BLaER1 treated with 17β-estradiol and CSF1 and Interleukin-3, amounts not matched to agents 10 nM and 100 nM (cell line): ENCODE measurements around the gene HOGA1.
"Not testable (repeated sequence)": the region's sequence is repeated elsewhere in the genome, so short reads cannot be mapped to it uniquely, and the experiment has no call there.

Experiments
- H3K27ac ChIP-seq, 11 experiments: shearing (Covaris generic); formaldehyde crosslinking; 2 replicates each; pipeline ENCODE4 v1.8.1; 2022
- H3K27me3 ChIP-seq, 11 experiments: shearing (Covaris generic); formaldehyde crosslinking; 2 replicates each; pipeline ENCODE4 v1.8.1; 2022
- H3K36me3 ChIP-seq, 11 experiments: shearing (Covaris generic); formaldehyde crosslinking; 2 replicates each; pipeline ENCODE4 v1.8.1; 2022
- H3K4me1 ChIP-seq, 10 experiments: shearing (Covaris generic); formaldehyde crosslinking; 2 replicates each; pipeline ENCODE4 v1.8.1; 2022
- H3K4me2 ChIP-seq, 11 experiments: shearing (Covaris generic); formaldehyde crosslinking; 2 replicates each; pipeline ENCODE4 v1.8.1; 2022
- H3K4me3 ChIP-seq, 10 experiments: shearing (Covaris generic); formaldehyde crosslinking; 2 replicates each; pipeline ENCODE4 v1.8.1; 2022
- H3K9ac ChIP-seq, 11 experiments: shearing (Covaris generic); formaldehyde crosslinking; 2 replicates each; pipeline ENCODE4 v1.8.1; 2022
- H3K9me3 ChIP-seq, 11 experiments: shearing (Covaris generic); formaldehyde crosslinking; replicated peaks in 1 of 11; 2 replicates each; pipeline ENCODE4 v1.8.1; 2022
- H4K20me1 ChIP-seq, 11 experiments: shearing (Covaris generic); formaldehyde crosslinking; 2 replicates each; pipeline ENCODE4 v1.8.1; 2022
- Cebpa-rat ChIP-seq, 11 experiments: shearing (Covaris generic); IDR thresholded peaks; 2 replicates each; pipeline ENCODE4 v1.8.1; 2022

HOGA1 gene

DNA sequence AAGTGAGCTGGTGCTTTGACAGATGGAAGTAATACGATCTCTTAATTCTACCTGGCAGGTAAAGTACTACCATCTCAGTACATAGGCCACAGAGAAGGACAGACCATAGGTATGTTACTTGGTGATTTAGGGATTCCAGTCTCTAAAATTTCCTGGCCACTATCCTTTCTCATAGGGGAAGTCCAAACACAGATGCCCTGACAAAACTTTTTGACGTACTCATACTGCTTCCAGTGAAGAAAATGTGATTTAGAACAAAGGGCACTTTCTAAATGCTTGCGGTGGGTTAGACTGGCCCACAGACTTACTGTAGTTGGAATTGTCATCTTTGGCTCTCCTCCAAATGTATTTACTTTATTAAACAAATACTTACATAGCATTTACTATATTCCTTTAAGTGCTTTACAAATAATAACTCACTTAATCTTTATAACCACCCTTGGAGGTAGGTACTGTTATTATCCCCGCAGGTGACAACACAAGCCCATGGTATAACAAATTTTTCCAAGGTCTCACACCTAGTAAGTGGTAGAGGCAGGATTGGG is 59.3 kb downstream of the HOGA1 start:
- Histone ChIP-seq H3K27me3 (no peaks in the 10 kb centered on the region), H3K4me2 (peak overlapping the region in 3 of 11 experiments; percentile 68 to 82 (median 74); a peak in 5 of 22 replicates), H3K4me1 (peaks cover 13 to 52% (median 17%) of the 10 kb centered on the region in 10 experiments; a peak in 19 of 20 replicates), H3K9ac (0 out of 22 replicates have a peak overlapping the region, but pooled peaks of 1 of the 11 experiments have one; percentile 25), H3K9me3 (peaks cover 0 to 11% (median 6%) of the 10 kb centered on the region in 11 experiments; a peak in 10 of 22 replicates), H4K20me1 (peaks cover 0 to 15% (median 6%) of the 10 kb centered on the region in 11 experiments; a peak in 7 of 22 replicates), H3K27ac (0 out of 22 replicates have a peak overlapping the region, but pooled peaks of 1 of the 11 experiments have one; percentile 3), H3K4me3 (peak overlapping the region in 1 of 10 experiments; percentile 80; a peak in 1 of 20 replicates), H3K36me3 (peaks cover 6 to 35% (median 12%) of the 10 kb centered on the region in 11 experiments; a peak in 14 of 22 replicates)
- no peak for TF ChIP-seq Cebpa-rat (IDR thresholded peaks at IDR 0.05)

DNA sequence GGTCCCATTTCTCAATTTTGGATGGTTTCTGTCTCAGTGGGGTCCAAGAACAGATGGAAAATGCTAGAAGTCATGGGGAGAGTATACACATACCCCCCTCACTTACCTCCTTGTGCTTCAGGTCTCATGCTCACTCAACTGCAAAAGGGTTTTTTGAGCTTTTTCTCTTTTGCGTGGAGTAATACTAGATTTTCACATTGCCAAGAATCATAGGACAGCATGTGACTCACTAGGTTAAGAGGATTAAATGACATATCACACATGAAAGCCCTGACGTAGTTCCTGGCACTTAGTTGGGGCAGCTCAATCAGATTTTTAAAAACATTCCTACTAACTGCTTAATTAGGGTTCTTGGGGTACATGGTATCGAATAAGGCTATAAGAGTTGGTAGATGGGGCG is 60.7 kb downstream of the HOGA1 start:
- no peak overlapping the region for H3K27ac ChIP-seq
- H3K27me3 ChIP-seq, result no peaks in the 10 kb centered on the region

DNA sequence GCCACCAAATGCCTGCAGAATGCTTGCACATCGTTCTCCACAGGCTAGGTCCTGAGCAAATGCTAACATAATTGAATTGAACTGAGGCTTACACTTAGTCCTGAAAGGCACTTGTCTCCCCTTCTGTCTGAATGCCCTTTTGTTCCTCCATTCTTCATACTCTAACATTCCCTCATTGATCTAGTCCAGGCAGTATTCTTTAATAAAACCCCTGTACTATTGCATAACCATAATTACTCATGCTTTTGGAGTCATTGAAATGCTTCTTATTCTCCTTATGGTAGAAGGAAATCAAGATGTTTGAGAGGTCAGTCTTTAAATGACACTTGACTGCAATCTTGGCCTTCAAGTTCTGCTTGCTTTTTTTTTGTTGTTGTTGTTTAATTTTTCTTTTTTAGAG is 63.4 kb downstream of the HOGA1 start:
- H3K4me2 ChIP-seq, result peak overlapping the region in 3 of 11 experiments; percentile 63 to 97 (median 95); a peak in 6 of 22 replicates
- H3K4me1 ChIP-seq, result peaks cover 1 to 84% (median 12%) of the 10 kb centered on the region in 10 experiments; a peak in 18 of 20 replicates

More for the DNA sequence above, 60.7 kb downstream of the HOGA1 start:
- Histone ChIP-seq H3K36me3 (peaks cover 6 to 35% (median 12%) of the 10 kb centered on the region in 11 experiments; a peak in 14 of 22 replicates), H3K9me3 (peaks cover 0 to 11% (median 6%) of the 10 kb centered on the region in 11 experiments; a peak in 10 of 22 replicates), H3K4me2 (0 out of 22 replicates have a peak overlapping the region, but pooled peaks of 1 of the 11 experiments have one; percentile 3), H3K4me3 (no peak overlapping the region), H4K20me1 (peaks cover 0 to 15% (median 6%) of the 10 kb centered on the region in 11 experiments; a peak in 7 of 22 replicates), H3K9ac (no peak overlapping the region), H3K4me1 (peaks cover 13 to 62% (median 23%) of the 10 kb centered on the region in 10 experiments; a peak in 19 of 20 replicates)
- TF ChIP-seq Cebpa-rat (IDR thresholded peaks at IDR 0.05), result no peak

DNA sequence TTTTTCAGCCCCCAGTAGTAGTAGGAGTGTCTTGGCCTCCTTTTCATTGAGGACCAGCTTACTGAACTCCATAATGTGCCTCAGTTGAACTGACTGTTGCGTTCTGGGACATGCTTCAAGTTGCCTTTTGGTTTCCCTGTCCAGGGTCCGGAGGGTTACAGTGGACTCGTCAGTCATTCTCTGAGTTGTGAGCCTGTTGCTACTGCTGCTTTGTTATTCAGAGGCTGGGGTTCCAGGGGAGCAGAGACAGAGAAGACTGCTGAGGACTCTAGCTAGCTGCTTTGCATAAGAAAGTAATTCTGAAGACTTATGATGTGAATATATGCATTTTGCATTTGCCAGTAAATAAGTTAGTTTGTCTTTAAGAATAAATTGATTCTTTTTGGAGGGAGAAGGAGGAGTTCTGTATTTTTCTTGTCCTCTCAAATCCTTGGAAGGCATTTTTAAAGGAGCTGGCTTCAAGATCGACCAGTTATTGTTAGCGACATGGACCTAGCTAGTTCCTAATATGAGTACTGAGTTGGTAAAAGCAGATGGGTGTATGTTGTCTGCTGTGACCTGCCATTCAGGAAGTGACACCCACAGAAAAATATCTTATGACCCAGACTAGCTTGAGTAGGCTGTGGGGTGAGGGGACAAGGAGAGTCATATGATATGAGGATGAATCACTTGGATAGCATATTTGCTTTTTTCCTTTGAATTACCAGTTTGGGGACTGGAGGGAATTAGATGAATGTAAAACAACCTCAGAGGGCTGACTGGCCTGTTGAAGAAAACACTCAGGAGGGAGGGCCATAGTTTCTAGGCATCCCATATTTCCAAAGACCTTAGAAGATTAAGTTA is 64.6 kb downstream of the HOGA1 start:
- peak overlapping the region in 6 of 11 experiments; percentile 2 to 97 (median 62); a peak in 11 of 22 replicates for H3K4me2 ChIP-seq
- H3K27me3 ChIP-seq, result no peaks in the 10 kb centered on the region
- H3K4me3 ChIP-seq, result peak overlapping the region in 1 of 10 experiments; percentile 28; a peak in 1 of 20 replicates
- peaks cover 0 to 9% (median 0%) of the 10 kb centered on the region in 11 experiments; a peak in 4 of 22 replicates for H3K9me3 ChIP-seq
- peaks cover 20 to 49% (median 40%) of the 10 kb centered on the region in 11 experiments; a peak in 21 of 22 replicates for H3K36me3 ChIP-seq
- peak overlapping the region in 6 of 11 experiments; percentile 19 to 98 (median 80); a peak in 10 of 22 replicates for H3K27ac ChIP-seq
- TF ChIP-seq Cebpa-rat (IDR thresholded peaks at IDR 0.05), result no peak
- H4K20me1 ChIP-seq, result peaks cover 0 to 5% (median 0%) of the 10 kb centered on the region in 11 experiments; a peak in 1 of 22 replicates
- peak overlapping the region in 4 of 11 experiments; percentile 49 to 87 (median 78); a peak in 7 of 22 replicates for H3K9ac ChIP-seq
- peaks cover 0 to 84% (median 8%) of the 10 kb centered on the region in 10 experiments; a peak in 11 of 20 replicates for H3K4me1 ChIP-seq

More for the DNA sequence above, 63.4 kb downstream of the HOGA1 start:
- H3K9ac ChIP-seq, result peak overlapping the region in 1 of 11 experiments; percentile 85; a peak in 1 of 22 replicates
- H3K9me3 ChIP-seq, result peaks cover 0 to 9% (median 0%) of the 10 kb centered on the region in 11 experiments; a peak in 4 of 22 replicates
- H3K27ac ChIP-seq, result peak overlapping the region in 2 of 11 experiments; percentile 98; a peak in 4 of 22 replicates
- peaks cover 0 to 8% (median 0%) of the 10 kb centered on the region in 11 experiments; a peak in 4 of 22 replicates for H4K20me1 ChIP-seq
- TF ChIP-seq Cebpa-rat (IDR thresholded peaks at IDR 0.05), result no peak
- no peaks in the 10 kb centered on the region for H3K27me3 ChIP-seq
- H3K4me3 ChIP-seq, result no peak overlapping the region
- H3K36me3 ChIP-seq, result peaks cover 18 to 50% (median 30%) of the 10 kb centered on the region in 11 experiments; a peak in 21 of 22 replicates

DNA sequence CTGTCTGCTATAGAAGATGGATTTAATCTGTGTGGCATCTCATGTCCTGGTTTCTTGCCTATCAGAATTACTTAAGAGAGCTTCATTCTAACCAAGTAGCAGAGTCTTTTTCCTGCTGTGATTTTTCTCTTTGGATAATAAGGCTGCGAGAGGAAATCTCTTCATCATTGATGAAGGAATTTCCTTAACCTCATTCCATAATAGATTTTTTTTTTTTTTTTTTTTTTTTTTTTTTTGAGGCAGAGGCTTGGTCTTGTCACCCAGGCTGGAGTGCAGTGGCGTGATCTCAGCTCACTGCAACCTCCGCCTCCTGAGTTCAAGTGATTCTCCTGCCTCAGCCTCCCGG is 65.2 kb downstream of the HOGA1 start:
- Histone ChIP-seq H3K36me3 (peaks cover 19 to 49% (median 38%) of the 10 kb centered on the region in 11 experiments; a peak in 21 of 22 replicates), H3K9ac (peak overlapping the region in 4 of 11 experiments; percentile 37 to 87 (median 74); a peak in 7 of 22 replicates), H3K4me1 (peaks cover 0 to 87% (median 8%) of the 10 kb centered on the region in 10 experiments; a peak in 11 of 20 replicates), H3K4me2 (peak overlapping the region in 4 of 11 experiments; percentile 62 to 97 (median 79); a peak in 7 of 22 replicates), H3K27ac (peak overlapping the region in 4 of 11 experiments; percentile 74 to 98 (median 92); a peak in 8 of 22 replicates)
- not testable (repeated sequence) for H4K20me1 ChIP-seq, H3K27me3 ChIP-seq, H3K9me3 ChIP-seq, H3K4me3 ChIP-seq

DNA sequence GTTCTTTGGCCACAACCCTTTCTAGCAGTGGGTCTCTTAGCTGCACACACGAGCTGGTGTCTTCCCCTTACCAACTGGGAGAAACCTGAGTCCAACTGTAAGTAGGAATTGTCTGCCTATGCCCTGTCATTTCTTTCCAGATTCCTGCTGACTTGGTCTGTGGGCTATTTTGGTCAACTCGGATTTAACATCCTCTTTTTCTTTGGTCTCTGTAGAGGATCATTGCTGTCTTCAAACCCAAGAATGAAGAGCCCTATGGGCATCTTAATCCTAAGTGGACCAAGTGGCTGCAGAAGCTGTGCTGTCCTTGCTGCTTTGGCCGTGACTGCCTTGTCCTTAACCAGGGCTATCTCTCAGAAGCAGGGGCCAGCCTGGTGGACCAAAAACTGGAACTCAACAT is 66.5 kb downstream of the HOGA1 start:
- Histone ChIP-seq H3K4me1 (peaks cover 0 to 95% (median 8%) of the 10 kb centered on the region in 10 experiments; a peak in 11 of 20 replicates), H4K20me1 (peaks cover 0 to 5% (median 0%) of the 10 kb centered on the region in 11 experiments; a peak in 3 of 22 replicates), H3K27ac (peak overlapping the region in 3 of 11 experiments; percentile 87 to 98 (median 98); a peak in 7 of 22 replicates), H3K4me2 (peak overlapping the region in 3 of 11 experiments; percentile 63 to 97 (median 95); a peak in 6 of 22 replicates), H3K27me3 (no peaks in the 10 kb centered on the region), H3K36me3 (peaks cover 21 to 51% (median 31%) of the 10 kb centered on the region in 11 experiments; a peak in 21 of 22 replicates), H3K9ac (peak overlapping the region in 3 of 11 experiments; percentile 45 to 78 (median 68); a peak in 4 of 22 replicates), H3K4me3 (peak overlapping the region in 2 of 10 experiments; percentile 25 to 39; a peak in 4 of 20 replicates), H3K9me3 (peaks cover 0 to 9% (median 0%) of the 10 kb centered on the region in 11 experiments; a peak in 4 of 22 replicates)
- no peak for TF ChIP-seq Cebpa-rat (IDR thresholded peaks at IDR 0.05)

DNA sequence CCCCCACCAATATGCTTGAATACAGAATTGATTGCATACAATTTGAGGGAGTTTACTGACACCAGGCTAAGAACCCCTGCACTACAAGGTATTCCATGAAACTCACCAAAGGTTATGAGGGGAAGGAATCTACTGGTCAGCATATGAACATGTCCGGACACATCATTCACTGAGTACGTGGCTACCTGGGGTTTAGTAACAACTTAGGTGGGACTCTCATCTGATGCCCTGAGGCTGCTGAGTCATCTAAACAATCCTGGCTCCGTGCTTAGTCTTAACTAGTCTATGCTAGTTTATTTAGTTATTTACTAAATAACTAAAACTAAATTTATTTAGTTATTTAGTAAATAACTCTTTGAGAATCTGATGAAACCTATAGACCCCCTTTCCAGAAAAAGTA is 67.6 kb downstream of the HOGA1 start:
- H3K4me1 ChIP-seq, result peaks cover 0 to 97% (median 8%) of the 10 kb centered on the region in 10 experiments; a peak in 12 of 20 replicates
- peak overlapping the region in 2 of 11 experiments; percentile 66 to 78; a peak in 3 of 22 replicates for H3K9ac ChIP-seq
- peak overlapping the region in 3 of 11 experiments; percentile 63 to 97 (median 95); a peak in 6 of 22 replicates for H3K4me2 ChIP-seq
- no peaks in the 10 kb centered on the region for H3K27me3 ChIP-seq
- peak overlapping the region in 2 of 10 experiments; percentile 25 to 39; a peak in 4 of 20 replicates for H3K4me3 ChIP-seq
- H3K27ac ChIP-seq, result peak overlapping the region in 3 of 11 experiments; percentile 87 to 98 (median 98); a peak in 6 of 22 replicates
- H4K20me1 ChIP-seq, result peaks cover 0 to 5% (median 0%) of the 10 kb centered on the region in 11 experiments; a peak in 3 of 22 replicates
- TF ChIP-seq Cebpa-rat (IDR thresholded peaks at IDR 0.05), result no peak
- peaks cover 0 to 9% (median 0%) of the 10 kb centered on the region in 11 experiments; a peak in 4 of 22 replicates for H3K9me3 ChIP-seq
- peaks cover 24 to 52% (median 38%) of the 10 kb centered on the region in 11 experiments; a peak in 21 of 22 replicates for H3K36me3 ChIP-seq
